22Rv1 (cell line): ENCODE data around the gene HGF.

Experiments used
- ZFX ChIP-seq: fragments of 450-650 bp; IDR thresholded peaks from 2 replicates; pipeline ENCODE4 v1.6.1; 2017; ENCODE audit warnings: antibody characterized with exemption, borderline replicate concordance
- TF ChIP-seq, protein P1 (sequence below): fragments of 450-650 bp; IDR thresholded peaks from 2 replicates; pipeline ENCODE4 v1.5.1; 2017; ENCODE audit warnings: mild to moderate bottlenecking

GRCh38 chr7:81753392-81753791 is 16.5 kb downstream of the HGF start:
- TF ChIP-seq, protein P1, sequence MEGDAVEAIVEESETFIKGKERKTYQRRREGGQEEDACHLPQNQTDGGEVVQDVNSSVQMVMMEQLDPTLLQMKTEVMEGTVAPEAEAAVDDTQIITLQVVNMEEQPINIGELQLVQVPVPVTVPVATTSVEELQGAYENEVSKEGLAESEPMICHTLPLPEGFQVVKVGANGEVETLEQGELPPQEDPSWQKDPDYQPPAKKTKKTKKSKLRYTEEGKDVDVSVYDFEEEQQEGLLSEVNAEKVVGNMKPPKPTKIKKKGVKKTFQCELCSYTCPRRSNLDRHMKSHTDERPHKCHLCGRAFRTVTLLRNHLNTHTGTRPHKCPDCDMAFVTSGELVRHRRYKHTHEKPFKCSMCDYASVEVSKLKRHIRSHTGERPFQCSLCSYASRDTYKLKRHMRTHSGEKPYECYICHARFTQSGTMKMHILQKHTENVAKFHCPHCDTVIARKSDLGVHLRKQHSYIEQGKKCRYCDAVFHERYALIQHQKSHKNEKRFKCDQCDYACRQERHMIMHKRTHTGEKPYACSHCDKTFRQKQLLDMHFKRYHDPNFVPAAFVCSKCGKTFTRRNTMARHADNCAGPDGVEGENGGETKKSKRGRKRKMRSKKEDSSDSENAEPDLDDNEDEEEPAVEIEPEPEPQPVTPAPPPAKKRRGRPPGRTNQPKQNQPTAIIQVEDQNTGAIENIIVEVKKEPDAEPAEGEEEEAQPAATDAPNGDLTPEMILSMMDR, result no peak
- no peak for TF ChIP-seq ZFX
